HG03175 (cell line): ENCODE measurements around the gene EHD4.

ENCODE experiments used
- ATAC-seq: cut with Tn5 transposase; IDR thresholded peaks from one replicate; pipeline ENCODE4 v1.9.1; 2021; ENCODE audit warnings: mild to moderate bottlenecking, moderate library complexity; ENCODE audit not compliant: unreplicated experiment

EHD4 gene

GRCh38 chr15:41848631-41849030, 123.7 kb downstream of the EHD4 start:
- ATAC-seq, result no peak

DNA sequence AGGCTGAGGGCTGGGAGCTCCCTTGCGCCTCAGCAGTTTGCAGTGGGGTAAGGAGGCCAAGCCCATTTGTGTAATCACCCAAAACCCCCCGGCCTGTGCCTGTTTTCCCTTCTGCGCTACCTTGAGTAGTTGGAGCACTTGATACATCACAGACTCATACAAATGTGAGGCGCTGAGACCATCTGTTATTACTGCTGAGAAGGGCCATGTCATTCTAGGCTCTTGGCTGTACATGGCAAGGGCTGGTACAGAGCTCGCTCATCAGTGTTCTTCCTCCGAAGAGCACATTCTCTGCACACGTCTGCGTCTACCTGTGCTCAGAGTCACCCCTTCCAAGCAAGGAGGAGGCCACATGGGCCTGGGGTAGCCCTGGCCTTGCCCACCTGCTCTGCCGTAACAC, 124.4 kb downstream of the EHD4 start:
- ATAC-seq, result no peak

DNA sequence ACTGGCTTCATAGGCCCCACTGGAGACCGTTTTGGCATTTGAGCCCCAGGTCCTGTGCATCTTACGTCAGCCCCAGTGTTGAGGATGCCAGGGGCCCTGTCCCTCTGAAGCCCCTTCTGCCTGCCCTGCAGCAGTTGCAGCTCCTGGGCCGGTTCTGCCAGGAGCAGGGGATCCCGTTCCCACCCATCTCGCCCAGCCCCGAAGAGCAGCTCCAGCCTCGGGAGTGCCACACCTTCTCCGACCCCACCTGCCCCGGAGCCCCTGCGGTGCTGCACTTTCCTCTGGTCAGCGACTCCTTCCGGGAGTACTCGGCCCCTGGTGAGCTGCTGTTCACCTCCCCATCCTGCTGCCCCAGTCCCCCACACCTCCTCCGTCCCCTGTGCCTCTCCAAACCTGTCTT, 125.2 kb downstream of the EHD4 start:
- ATAC-seq, result no peak
